Esophagus squamous epithelium (tissue), 5 donors: Measurements from ENCODE around the gene FREY1. TPM values are rescaled to one million over a fixed set of nuclear protein-coding genes. Genes with fewer than 3 reads are reported as not detected.

Source experiments
- DNase-seq: peaks from one replicate; lab custom pipeline; 2025; lab: John Stamatoyannopoulos, UW
- H3K27ac ChIP-seq, 4 donors: fragments of 200-600 bp; sonication (generic); one replicate each; pipeline ENCODE4 v1.5.1; 2016 to 2019; ENCODE audit warnings: mild to moderate bottlenecking in 1 of 4
- H3K27me3 ChIP-seq, 4 donors: fragments of 200-600 bp; sonication (generic); 1 replicate in 3 of 4; 2 replicates in 1 of 4; pipeline versions ENCODE4 v1.5.1 to v1.6.0; 2017 to 2021; ENCODE audit warnings: antibody characterized with exemption in 1 of 4
- H3K36me3 ChIP-seq, 3 donors: fragments of 200-600 bp; sonication (generic); one replicate each; pipeline ENCODE4 v1.5.1; 2016 to 2019
- H3K4me1 ChIP-seq, 3 donors: fragments of 200-600 bp; sonication (generic); one replicate each; pipeline ENCODE4 v1.5.1; 2017 to 2019
- H3K4me3 ChIP-seq, 4 donors: fragments of 200-600 bp; sonication (generic); 1 replicate in 3 of 4; 2 replicates in 1 of 4; pipeline ENCODE4 v1.5.1; 2016 to 2019; ENCODE audit warnings: mild to moderate bottlenecking in 2 of 4, moderate library complexity in 1 of 4
- H3K9me3 ChIP-seq, 3 donors: fragments of 200-600 bp; sonication (generic); one replicate each; pipeline ENCODE4 v1.5.1; 2016 to 2019
- CTCF ChIP-seq, 6 experiments: fragments of 450-650 bp in 4 of 6; fragments of 200-600 bp in 2 of 6; sonication (generic) in 2 of 6; IDR thresholded peaks; one replicate each; pipeline ENCODE4 v1.5.1; 2016 to 2019; ENCODE audit warnings: antibody characterized with exemption in 6 of 6, mild to moderate bottlenecking in 4 of 6, moderate library complexity in 4 of 6
- POLR2A ChIP-seq, 4 donors: fragments of 450-650 bp; IDR thresholded peaks; one replicate each; pipeline ENCODE4 v1.6.1; 2017; ENCODE audit warnings: antibody characterized with exemption in 4 of 4, mild to moderate bottlenecking in 4 of 4, moderate library complexity in 3 of 4
- WGBS, 2 donors: methylation state at CpG; one replicate each; pipeline ENCODE4 v1.1.5; 2018; 5-methylcytosine and 5-hydroxymethylcytosine counted together
- intact Hi-C: fragments of 100-400 bp; cut with DNase I; formaldehyde crosslinking; loops from one replicate; pipeline ENCODE4 v1.15.0; 2022
- total RNA-seq, 4 donors: library from RNA; depleted of rRNA; stranded (reverse); fragments of >200 nt; gene quantifications; one replicate each; pipeline ENCODE4 v1.1.0, GENCODE V29; 2016
- donor health status: DM: yes; HTN: yes; CAD: no.

Gene FREY1
- total RNA-seq, 4 donors from 2014 or later, result 0.57 to 2.1 (median 1.2) TPM; not detected in 1

GRCh38 chr11:45880772-45881570 lies 26.1 kb downstream of the FREY1 start:
- Histone ChIP-seq H3K36me3 (peaks cover 0 to 68% (median 20%) of the 10 kb centered on the region in 3 donors), H3K9me3 (no peaks in the 10 kb centered on the region), H3K27me3 (peaks cover 0 to 5% (median 0%) of the 10 kb centered on the region in 4 donors), H3K27ac (no peak overlapping the region), H3K4me3 (no peak overlapping the region), H3K4me1 (peaks cover 3 to 9% (median 5%) of the 10 kb centered on the region in 3 donors)
- no peak for DNase-seq
- WGBS, 2 donors, result 91 to 100% methylated on average over 1 to 8 of the region's 15 CpGs
- intact Hi-C loops, result no loop called here
- TF ChIP-seq CTCF (IDR thresholded peaks at IDR 0.05), result no peak
- no peak for TF ChIP-seq POLR2A (IDR thresholded peaks at IDR 0.05)

GRCh38 chr11:45879803-45880686 lies 27.0 kb downstream of the FREY1 start:
- intact Hi-C loops, result no loop called here
- DNase-seq, result no peak
- Histone ChIP-seq H3K9me3 (no peaks in the 10 kb centered on the region), H3K27ac (no peak overlapping the region), H3K36me3 (peaks cover 0 to 77% (median 28%) of the 10 kb centered on the region in 3 donors), H3K27me3 (no peaks in the 10 kb centered on the region), H3K4me3 (no peak overlapping the region), H3K4me1 (peaks cover 0 to 2% (median 0%) of the 10 kb centered on the region in 3 donors)
- TF ChIP-seq CTCF (IDR thresholded peaks at IDR 0.05) (no peak), POLR2A (IDR thresholded peaks at IDR 0.05) (no peak)
- 71 to 74% methylated on average over 6 to 7 of the region's 7 CpGs for WGBS, 2 donors

- Histone ChIP-seq H3K27ac (no peak overlapping the region), H3K4me1 (no peaks in the 10 kb centered on the region), H3K9me3 (no peaks in the 10 kb centered on the region), H3K36me3 (peaks cover 0 to 99% (median 31%) of the 10 kb centered on the region in 3 donors), H3K4me3 (no peak overlapping the region), H3K27me3 (no peaks in the 10 kb centered on the region)
- 89 to 90% methylated on average over 2 to 3 of the region's 3 CpGs for WGBS, 2 donors
- no peak for DNase-seq
- intact Hi-C loops, result no loop called here
- TF ChIP-seq CTCF (IDR thresholded peaks at IDR 0.05), result no peak
- TF ChIP-seq POLR2A (IDR thresholded peaks at IDR 0.05), result no peak
These were observed 29.2 kb downstream of the FREY1 start for GRCh38 chr11:45877845-45878244.

- no peak for TF ChIP-seq CTCF (IDR thresholded peaks at IDR 0.05)
- no peak for TF ChIP-seq POLR2A (IDR thresholded peaks at IDR 0.05)
- Histone ChIP-seq H3K36me3 (peaks cover 0 to 99% (median 31%) of the 10 kb centered on the region in 3 donors), H3K27me3 (no peaks in the 10 kb centered on the region), H3K4me1 (no peaks in the 10 kb centered on the region), H3K4me3 (no peak overlapping the region), H3K9me3 (no peaks in the 10 kb centered on the region), H3K27ac (no peak overlapping the region)
- no peak for DNase-seq
- 85 to 86% methylated on average over 7 to 8 of the region's 8 CpGs for WGBS, 2 donors
- intact Hi-C loops, result no loop called here
These were observed 29.9 kb downstream of the FREY1 start for GRCh38 chr11:45877221-45877620.
